Left lung (tissue), 10 donors: Measurements from ENCODE around the gene FAM25G. TPM values are rescaled to one million over a fixed set of nuclear protein-coding genes. Genes with fewer than 3 reads are reported as not detected.

Experiments used
- ATAC-seq: fragments of 200-7000 bp; cut with Tn5 transposase; one replicate; pipeline ENCODE4 v1.9.1; 2020; ENCODE audit warnings: moderate library complexity
- DNase-seq, 4 donors: peaks; one replicate each; pipeline ENCODE4 v3.0.0-alpha.2; 2013 to 2020
- H3K27ac ChIP-seq, 2 donors: fragments of 200-600 bp; sonication (generic) in 1 of 2; one replicate each; pipeline versions ENCODE4 v1.5.0 to v1.8.0; 2020 to 2021
- H3K27me3 ChIP-seq, 2 donors: fragments of 200-600 bp; sonication (generic) in 1 of 2; one replicate each; pipeline versions ENCODE4 v1.5.0 to v1.8.0; 2020 to 2021
- H3K36me3 ChIP-seq, 2 donors: fragments of 200-600 bp; sonication (generic) in 1 of 2; one replicate each; pipeline versions ENCODE4 v1.5.0 to v1.8.0; 2020 to 2021
- H3K4me1 ChIP-seq, 2 donors: fragments of 200-600 bp; one replicate each; pipeline ENCODE4 v1.8.0; 2021
- H3K4me3 ChIP-seq, 2 donors: fragments of 200-600 bp; sonication (generic) in 1 of 2; one replicate each; pipeline versions ENCODE4 v1.5.0 to v1.8.0; 2020 to 2021; ENCODE audit warnings: mild to moderate bottlenecking in 1 of 2
- H3K9me3 ChIP-seq, 2 donors: fragments of 200-600 bp; sonication (generic) in 1 of 2; one replicate each; pipeline versions ENCODE4 v1.5.0 to v1.8.0; 2020 to 2021
- CTCF ChIP-seq, 2 donors: fragments of 200-600 bp; sonication (generic) in 1 of 2; IDR thresholded peaks; one replicate each; pipeline versions ENCODE4 v1.5.0 to v1.8.0; 2021; ENCODE audit warnings: antibody characterized with exemption in 2 of 2
- intact Hi-C, 2 donors: fragments of 100-400 bp; cut with DNase I; formaldehyde crosslinking; loops; one replicate each; pipeline versions ENCODE4 v1.11.2 to v1.14.2; 2022
- polyA plus RNA-seq, 6 donors: library from polyadenylated mRNA; unstranded; fragments of 120-200 nt; gene quantifications; one replicate each; pipeline ENCODE4 v1.2.1, GENCODE V29; 2013; ENCODE audit not compliant: insufficient read length in 6 of 6
- total RNA-seq, 2 donors: library from RNA; stranded (reverse); fragmentation: NEBNext Ultra II Directional; extraction: Animal tissue kit (Norgen Biotek cat#: 25700); gene quantifications; one replicate each; pipeline ENCODE4 v1.2.1, GENCODE V29; 2021
- donor health status: DM: no; HTN: yes; CAD: no.
- donor health status: DM: no; HTN: no; CAD: no.

The FAM25G gene
- total and polyA plus RNA-seq, 8 donors = not detected

- no peaks in the 10 kb centered on the region for H3K4me1 ChIP-seq
- ATAC-seq (no peak), DNase-seq (peak in 1 of 4 donors; percentile 69)
- H3K27me3 ChIP-seq = peaks cover 0 to 8% of the 10 kb centered on the region in 2 donors
- no peak overlapping the region for H3K27ac ChIP-seq
- no peaks in the 10 kb centered on the region for H3K9me3 ChIP-seq
- TF ChIP-seq CTCF (IDR thresholded peaks at IDR 0.05) = no peak
- no peaks in the 10 kb centered on the region for H3K36me3 ChIP-seq
- intact Hi-C loops = no loop called here
- no peak overlapping the region for H3K4me3 ChIP-seq
These were observed 38.9 kb downstream of the FAM25G start for GRCh38 chr10:47452495-47453140.

- H3K27ac ChIP-seq = no peak overlapping the region
- H3K9me3 ChIP-seq = no peaks in the 10 kb centered on the region
- intact Hi-C loops = no loop called here
- no peak overlapping the region for H3K4me3 ChIP-seq
- H3K27me3 ChIP-seq = peaks cover 0 to 8% of the 10 kb centered on the region in 2 donors
- DNase-seq = no peak
- no peak for ATAC-seq
- TF ChIP-seq CTCF (IDR thresholded peaks at IDR 0.05) = no peak
- H3K4me1 ChIP-seq = no peaks in the 10 kb centered on the region
- no peaks in the 10 kb centered on the region for H3K36me3 ChIP-seq
These were observed 39.5 kb downstream of the FAM25G start for GRCh38 chr10:47451998-47452494.

GRCh38 chr10:47451273-47451997, 40.1 kb downstream of the FAM25G start:
- TF ChIP-seq CTCF (IDR thresholded peaks at IDR 0.05) = no peak
- Histone ChIP-seq H3K36me3 (no peaks in the 10 kb centered on the region), H3K27me3 (peaks cover 0 to 8% of the 10 kb centered on the region in 2 donors), H3K4me1 (no peaks in the 10 kb centered on the region), H3K9me3 (peaks cover 0 to 2% of the 10 kb centered on the region in 2 donors), H3K4me3 (no peak overlapping the region), H3K27ac (no peak overlapping the region)
- DNase-seq = no peak
- no peak for ATAC-seq
- intact Hi-C loops = no loop called here

GRCh38 chr10:47450442-47450841, 41.1 kb downstream of the FAM25G start:
- H3K27me3 ChIP-seq = peaks cover 0 to 8% of the 10 kb centered on the region in 2 donors
- TF ChIP-seq CTCF (IDR thresholded peaks at IDR 0.05) = no peak
- no peak for ATAC-seq
- H3K4me1 ChIP-seq = no peaks in the 10 kb centered on the region
- H3K9me3 ChIP-seq = peaks cover 0 to 12% of the 10 kb centered on the region in 2 donors
- intact Hi-C loops = no loop called here
- DNase-seq = no peak
- H3K27ac ChIP-seq = no peak overlapping the region
- no peak overlapping the region for H3K4me3 ChIP-seq
- no peaks in the 10 kb centered on the region for H3K36me3 ChIP-seq

GRCh38 chr10:47449979-47450378, 41.5 kb downstream of the FAM25G start:
- peak in 1 of 4 donors; percentile 64 for DNase-seq
- Histone ChIP-seq H3K27me3 (peaks cover 0 to 8% of the 10 kb centered on the region in 2 donors), H3K9me3 (peaks cover 0 to 16% of the 10 kb centered on the region in 2 donors), H3K4me1 (no peaks in the 10 kb centered on the region), H3K36me3 (no peaks in the 10 kb centered on the region), H3K27ac (no peak overlapping the region), H3K4me3 (no peak overlapping the region)
- TF ChIP-seq CTCF (IDR thresholded peaks at IDR 0.05) = no peak
- intact Hi-C loops = no loop called here
- no peak for ATAC-seq
